ENCODE measurements around the gene STK32C.

The STK32C gene

GRCh38 chr10:132282667-132283603 is 24.8 kb downstream of the STK32C start:
- no peak for DNase-seq (ENCODE audit: low read depth in 2 of 2)

DNA sequence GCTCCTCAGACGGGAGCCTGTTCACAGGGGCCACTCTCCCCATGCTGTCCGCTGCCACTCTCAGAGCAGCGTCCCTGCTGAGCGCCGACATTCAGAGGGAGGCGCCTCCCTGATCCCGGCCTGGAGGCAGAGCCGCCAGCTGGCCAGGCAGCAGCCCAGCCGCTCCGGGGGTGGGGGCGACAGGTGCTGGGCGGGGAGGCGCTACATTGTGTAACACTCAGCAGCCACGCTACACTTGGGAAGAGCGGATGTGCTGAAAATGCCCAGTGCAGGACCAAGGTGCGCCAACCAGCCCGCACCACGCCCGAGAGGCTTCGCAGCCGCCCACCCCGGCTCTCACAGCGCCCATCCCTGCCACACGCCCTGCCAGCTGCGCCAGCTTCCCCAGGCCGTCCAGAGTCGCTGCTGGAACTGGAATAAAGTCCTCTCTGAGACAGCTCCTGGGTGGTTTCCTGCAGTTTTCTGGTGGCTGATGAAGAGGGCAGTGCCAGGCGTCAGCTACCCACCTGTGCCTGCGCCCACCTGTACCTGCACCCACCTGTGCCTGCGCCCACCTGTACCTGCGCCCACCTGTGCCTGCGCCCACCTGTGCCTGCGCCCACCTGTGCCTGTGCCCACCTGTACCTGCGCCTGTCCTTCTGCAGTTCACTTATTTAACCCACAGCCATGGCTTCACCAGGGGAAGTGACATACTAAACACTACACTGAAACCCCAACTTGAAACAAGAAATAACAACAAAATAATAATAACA is 25.7 kb downstream of the STK32C start:
- no peak for DNase-seq (ENCODE audit: low read depth in 2 of 2)

DNA sequence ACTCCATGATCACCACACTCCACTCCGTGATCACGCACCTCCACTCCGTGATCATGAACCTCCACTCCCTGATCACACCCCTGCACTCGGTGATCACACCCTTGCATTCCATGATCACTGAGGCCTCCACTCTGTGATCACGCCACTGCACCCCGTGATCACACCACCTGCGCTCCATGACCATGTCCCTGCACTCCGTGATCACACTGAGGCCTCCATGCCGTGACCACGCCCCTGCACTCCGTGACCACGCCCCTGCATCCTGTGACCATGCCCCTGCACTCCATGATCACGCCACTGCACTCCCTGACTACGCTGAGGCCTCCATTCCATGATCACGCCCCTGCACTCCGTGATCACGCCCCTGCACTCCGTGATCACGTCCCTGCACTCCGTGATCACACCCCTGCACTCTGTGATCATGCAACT is 27.1 kb downstream of the STK32C start:
- no peak for DNase-seq (ENCODE audit: low read depth in 2 of 2)

DNA sequence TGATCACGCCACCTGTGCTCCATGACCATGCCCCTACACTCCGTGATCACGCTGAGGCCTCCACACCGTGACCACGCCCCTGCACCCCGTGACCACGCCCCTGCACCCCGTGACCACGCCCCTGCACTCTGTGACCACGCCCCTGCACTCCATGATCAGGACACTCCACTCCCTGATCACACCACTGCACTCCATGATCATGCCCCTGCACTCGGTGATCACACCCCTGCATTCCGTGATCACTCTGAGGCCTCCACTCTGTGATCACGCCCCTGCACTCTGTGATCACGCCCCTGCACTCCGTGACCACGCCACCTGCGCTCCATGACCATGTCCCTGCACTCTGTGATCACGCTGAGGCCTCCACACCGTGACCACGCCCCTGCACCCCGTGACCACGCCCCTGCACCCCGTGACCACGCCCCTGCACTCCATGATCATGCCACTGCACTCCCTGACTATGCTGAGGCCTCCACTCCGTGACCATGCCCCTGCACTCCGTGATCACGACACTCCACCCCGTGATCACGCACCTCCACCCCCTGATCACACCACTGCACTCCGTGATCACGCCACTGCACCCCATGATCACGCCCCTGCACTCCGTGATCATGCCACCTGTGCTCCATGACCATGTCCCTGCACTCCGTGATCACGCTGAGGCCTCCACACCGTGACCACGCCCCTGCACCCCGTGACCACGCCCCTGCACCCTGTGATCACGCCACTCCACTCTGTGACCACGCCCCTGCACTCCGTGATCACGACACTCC is 27.7 kb downstream of the STK32C start:
- DNase-seq (ENCODE audit: low read depth in 2 of 2): no peak

DNA sequence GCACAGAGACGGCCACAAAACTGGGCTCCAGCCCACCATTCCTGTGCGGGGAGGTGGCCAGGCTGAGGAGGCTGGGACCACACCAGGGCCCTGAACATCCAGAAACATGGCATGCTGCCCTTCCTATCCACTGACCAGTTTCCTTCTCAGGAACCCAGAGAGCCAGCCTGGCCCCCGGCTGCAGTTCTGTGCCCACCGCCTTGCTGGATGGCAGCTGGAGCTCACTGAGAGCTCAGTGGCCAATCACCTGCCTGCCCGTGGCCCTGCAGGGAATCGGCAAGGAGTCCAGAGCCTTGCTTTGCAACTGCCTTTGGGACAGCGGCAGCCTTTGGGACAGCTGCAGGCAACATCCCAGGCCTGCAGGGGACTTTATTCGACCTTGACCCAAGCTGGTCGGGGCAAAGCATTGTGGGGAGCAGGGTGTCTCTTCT is 30.4 kb downstream of the STK32C start:
- no peak for DNase-seq (ENCODE audit: low read depth in 2 of 2)

GRCh38 chr10:132276706-132277105 is 31.0 kb downstream of the STK32C start:
- no peak for DNase-seq (ENCODE audit: low read depth in 2 of 2)

DNA sequence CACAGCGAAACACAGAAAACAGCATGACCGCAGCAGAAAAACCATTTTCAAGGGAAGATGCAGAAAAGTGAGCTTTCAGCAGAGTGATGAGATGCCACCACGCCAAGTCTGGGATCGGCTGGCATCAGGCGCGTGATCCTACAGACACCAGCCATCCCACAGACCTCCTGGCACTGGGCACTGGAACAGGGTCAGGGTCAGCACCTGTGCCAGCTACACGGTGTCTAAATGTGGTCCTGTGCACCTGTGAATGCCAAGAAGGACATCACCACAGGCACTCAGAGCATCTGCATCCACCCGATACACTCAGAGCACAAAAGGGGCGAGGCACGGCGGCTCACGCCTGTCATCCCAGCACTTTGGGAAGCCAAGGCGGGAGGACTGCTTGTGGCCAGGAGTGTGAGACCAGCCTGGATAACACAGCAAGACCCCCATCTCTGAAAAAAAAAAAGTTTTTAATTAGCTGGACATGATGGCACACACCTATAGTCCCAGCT is 31.5 kb downstream of the STK32C start:
- DNase-seq (ENCODE audit: low read depth in 2 of 2): no peak

DNA sequence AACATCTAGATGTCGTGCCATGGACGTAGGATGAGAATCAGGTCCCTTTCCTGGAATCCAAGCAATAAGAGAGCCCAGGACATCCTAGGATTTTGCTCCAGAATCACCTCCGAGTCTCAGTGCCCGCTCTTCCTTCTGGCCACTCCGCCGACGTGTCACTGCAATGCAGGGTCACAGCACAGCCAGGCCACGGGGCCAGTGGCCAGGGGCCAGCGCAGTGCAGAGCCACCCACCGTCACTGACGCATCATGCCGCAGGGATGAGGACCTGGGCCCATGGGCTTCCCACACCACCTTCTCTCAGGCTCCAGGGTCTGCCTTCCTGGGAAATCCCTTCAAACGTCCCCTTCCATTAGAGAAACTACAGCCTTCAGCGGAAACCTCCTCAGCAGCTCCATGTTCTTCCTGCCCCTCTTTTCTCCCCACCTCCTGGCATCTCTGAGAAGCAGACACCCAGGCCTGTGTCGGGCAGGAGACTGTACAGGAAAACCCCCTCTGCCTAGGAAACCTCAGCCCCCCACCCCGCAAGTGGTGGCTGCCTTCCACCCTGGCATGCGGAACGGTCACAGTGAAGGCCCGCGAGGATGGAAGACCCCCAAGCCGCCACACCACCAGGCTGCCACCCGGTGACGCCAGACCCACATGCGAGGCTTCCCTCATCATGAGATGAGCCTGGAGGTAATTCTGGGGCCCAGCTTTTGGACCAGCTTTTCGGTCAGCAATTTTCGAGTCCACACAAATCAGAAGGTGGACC is 32.1 kb downstream of the STK32C start:
- no peak for DNase-seq (ENCODE audit: low read depth in 2 of 2)

DNA sequence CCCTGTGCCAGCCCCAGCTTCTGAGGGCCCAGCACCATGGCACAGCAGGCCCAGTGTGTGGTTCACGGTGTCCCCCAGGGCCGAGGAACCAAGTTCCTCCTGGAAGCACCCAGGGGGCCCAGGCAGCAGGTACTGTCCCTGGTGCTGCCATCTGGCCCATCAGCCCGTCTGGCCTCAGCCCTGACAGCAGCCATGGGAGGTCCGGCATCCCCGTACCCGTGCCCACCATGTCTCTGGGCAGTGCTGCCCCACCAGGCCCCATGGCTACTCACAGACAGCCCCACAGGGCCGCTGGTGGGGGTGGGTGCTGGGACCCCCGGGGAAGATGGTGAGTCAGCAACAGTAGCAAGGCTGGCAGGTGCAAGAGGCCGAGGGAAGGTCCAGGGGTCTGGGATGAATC is 32.8 kb downstream of the STK32C start:
- no peak for DNase-seq (ENCODE audit: low read depth in 2 of 2)

- no peak for DNase-seq (ENCODE audit: low read depth in 2 of 2)
These were observed 33.2 kb downstream of the STK32C start for GRCh38 chr10:132274581-132274980.

DNA sequence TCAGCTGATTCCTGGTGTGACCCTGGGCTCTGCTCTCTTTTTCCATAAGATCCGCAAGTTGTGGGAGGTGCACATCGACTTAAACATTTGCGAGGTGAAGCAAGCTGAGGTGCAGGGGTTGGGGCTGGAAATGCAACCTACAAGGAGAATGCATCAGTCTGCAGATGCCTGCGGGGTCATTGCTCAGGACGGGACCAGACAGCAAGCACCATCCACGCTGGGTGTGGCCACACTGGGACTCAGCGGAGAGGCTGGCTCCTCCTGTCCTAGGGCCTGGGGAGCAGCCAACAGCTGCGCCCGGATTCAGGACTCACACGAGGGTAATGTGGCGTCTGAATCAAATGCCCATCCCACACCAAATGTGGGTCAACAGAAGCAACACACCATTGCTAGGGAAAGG is 33.8 kb downstream of the STK32C start:
- no peak for DNase-seq (ENCODE audit: low read depth in 2 of 2)

DNA sequence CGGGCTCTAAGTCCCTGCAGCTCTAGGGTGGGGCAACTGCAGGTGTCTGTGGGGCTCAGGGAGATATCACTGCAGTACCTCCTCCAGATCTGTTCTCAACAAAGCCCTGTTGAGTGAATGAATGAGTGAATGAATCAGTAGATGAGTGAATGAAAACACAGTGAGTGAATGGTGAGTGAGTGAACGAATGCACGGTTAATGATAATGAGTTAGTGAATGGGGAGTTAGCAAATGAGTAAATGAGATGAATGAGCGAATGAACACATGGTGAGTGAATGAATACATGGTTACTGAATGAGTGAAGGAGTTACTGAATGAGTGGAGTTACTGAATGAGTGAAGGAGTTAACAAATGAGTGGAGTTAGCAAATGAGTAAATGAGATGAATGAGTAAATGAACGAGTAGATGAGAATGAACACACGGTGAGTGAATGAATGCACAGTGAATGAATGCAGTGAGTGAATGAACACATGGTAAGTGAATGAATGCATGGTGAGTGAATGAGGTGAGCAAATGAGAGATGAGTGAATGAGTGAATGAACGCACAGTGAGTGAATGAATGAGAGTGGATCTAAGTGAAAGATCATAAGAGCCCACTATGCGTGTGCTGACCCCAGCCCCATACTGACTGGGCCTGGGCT is 34.3 kb downstream of the STK32C start:
- no peak for DNase-seq (ENCODE audit: low read depth in 2 of 2)

DNA sequence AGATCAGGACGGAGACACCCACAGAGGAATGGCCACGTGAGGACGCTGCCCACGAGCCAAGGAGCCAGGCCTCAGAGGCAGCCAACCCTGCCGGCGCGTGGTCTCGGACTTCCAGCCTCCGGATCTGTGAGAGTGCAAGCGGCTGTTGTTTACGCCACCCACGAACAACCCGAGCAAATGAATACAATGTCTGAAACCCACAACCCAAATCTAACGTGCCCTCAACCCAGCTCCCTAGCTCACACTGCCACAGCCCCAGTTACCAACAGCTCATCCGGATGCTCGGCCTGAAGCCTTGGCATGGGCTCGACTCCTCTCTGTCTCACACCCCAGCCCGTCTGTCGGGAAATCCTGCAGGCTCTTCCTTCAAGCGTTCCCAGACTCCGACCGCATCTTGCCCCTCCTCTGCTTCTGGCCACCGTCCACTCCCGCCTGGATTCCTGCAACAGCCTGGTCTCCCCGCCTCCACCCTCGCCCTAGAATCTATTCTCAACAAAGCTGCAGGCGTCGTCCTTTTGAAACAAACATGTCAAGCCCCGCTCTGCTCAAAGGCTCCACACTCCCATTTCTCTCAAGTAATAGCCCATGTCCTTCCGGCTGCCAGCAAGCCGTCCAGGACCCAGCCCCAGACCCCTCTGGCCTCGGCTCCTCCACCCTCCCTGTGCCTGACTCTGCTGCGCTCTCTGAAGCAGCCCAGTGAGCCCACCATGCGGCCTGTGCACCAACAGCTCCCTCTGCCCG is 35.3 kb downstream of the STK32C start:
- DNase-seq (ENCODE audit: low read depth in 2 of 2): no peak

DNA sequence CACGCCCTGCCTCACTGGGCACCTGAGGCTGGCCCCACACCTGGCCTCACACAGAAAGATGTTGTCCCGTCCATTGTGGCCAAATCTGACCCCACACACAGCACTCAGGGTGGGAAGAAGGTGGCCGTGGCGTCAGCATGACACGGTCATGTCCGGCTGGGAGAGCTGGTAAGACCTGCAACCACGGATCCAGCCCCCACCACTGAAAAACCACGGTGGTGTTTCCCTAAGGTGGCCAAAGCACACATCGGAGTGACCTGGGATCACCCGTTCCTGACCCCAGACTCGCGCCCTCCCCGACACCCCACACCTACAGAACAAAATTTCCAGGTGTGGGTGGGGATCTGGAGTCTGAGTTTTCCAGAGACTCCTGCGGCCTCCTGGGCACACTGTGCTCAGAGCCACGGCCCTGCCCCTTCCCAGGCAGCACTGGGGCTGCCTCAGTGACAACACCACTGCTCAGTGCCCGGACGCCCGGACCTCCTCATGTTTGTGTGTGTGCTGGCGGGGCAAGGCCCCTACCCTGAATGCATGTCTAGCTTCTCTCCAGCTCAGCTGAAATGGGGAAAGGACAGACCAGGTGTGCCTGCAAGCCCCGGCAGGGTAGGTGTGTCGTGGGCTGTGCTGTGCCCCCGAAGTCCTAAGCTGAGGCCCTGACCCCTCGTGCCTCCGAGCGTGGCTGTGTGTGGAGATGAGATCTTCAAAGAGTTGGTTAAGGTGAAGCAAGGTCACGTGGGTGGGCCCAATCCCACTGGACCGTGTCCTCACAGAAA is 36.1 kb downstream of the STK32C start:
- DNase-seq (ENCODE audit: low read depth in 2 of 2): no peak

DNA sequence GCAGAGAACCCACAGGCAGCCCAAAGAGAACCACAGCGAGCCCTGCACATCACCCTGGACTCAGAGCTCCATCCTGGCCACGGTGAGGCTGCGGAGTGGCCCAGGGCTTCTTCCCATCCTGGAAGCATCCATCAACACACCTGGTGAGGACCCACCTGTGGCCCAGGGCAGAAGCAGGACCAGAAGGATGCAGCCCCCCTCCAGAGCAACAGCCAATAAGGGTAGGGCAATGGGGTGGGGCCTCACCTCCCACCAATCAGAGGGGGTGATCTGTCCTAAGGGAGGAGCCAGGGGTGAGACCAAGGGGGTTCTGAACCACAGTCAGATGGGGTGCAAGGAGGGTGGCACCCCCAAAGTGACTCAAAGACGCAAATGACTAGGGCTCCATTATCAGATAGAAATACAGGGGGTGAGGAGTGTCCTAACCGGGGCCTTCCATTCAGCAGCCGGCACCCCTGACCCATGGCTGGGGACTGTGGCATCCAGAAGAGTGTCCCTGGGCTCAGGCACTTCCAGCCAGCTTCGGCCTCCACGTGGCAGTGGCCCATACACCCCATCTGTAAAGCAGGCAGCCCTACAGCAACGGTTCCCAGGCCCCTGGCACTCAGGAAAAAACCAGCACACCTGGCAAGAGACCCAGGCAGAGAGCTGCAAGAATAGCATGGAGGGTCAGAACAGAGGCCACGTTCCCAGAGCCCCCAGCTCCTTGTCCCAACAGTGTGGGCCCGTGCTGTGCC is 36.9 kb downstream of the STK32C start:
- no peak for DNase-seq (ENCODE audit: low read depth in 2 of 2)

DNA sequence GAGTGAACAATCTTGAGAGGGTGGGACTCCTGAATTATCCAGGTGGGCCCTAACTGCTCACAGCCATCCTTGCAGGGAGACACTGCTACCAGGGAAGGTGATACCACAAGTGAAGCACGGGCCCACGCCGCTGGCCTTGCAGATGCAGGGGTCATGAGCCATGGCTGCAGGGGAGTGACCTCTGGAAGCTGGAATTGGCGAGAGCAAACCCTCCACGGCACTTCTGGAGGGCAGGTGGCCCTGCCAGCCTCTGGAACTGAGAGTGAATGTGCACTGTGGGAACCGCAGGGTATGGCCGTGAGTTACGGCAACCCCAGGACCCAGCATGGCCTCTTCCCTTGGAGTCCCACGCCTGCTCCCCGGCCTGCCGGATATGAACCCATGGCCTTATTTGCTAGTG is 37.5 kb downstream of the STK32C start:
- no peak for DNase-seq (ENCODE audit: low read depth in 2 of 2)

DNA sequence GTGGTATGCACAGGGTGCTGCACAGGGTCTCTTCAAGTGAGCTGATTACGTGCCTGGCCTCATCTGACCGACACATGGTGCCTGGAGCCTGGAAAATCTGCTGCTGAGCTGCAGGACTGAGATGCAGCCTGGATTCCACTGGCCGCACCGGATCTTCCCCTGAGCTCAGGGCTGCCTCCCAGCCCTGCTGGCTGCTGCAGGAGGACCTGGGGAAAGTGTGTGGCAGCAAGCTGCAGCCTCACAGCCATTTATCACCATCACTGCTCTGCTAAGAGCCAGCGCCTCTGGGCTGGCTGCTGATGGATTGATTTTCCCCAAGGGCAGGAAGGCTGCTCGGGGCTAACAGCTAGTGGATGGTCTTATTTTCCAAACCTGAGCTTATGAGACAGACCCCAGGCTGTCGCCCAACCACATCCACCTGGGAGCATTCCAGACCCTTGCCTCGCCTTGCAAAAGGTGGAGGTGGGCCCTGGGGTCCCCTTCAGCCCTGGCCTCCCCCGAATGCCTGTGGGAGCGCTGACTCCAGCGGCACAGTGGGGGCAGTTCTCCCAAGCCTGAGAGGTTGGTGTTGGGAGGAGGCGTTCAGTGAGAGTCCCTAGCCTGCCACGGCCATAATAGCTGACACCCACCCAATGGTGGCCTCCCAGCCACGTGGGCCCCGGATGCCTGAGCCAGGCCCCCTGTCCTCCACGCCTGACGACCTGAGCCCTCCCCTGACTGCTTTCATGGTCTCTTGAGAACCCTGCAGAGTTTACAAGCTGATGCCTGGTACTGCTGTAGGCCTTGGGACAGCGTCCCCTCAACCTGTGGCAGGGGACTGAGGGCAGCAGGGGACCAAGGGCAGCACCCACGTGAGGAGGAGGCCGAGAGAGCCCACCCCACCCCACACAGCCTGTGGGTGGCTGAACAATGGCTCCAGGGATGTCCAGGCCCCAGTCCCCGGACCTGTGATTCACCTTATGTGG is 38.2 kb downstream of the STK32C start:
- no peak for DNase-seq (ENCODE audit: low read depth in 2 of 2)

Measured in stimulated activated CD4-positive, alpha-beta T cell treated with anti-CD3 and anti-CD28 coated beads, Interleukin-4, amount 100 ng/mL, for 48 hours (primary cell).